HG03196 (cell line): ENCODE data around the gene LAMC3.
"Not testable (repeated sequence)": the region's sequence is repeated elsewhere in the genome, so short reads cannot be mapped to it uniquely, and the experiment has no call there.

Experiments
- ATAC-seq: cut with Tn5 transposase; IDR thresholded peaks from one replicate; pipeline ENCODE4 v1.9.1; 2021; ENCODE audit not compliant: unreplicated experiment

Gene LAMC3

GRCh38 chr9:130990978-130991777 is 17.8 kb upstream of the LAMC3 start:
- ATAC-seq = no peak

DNA sequence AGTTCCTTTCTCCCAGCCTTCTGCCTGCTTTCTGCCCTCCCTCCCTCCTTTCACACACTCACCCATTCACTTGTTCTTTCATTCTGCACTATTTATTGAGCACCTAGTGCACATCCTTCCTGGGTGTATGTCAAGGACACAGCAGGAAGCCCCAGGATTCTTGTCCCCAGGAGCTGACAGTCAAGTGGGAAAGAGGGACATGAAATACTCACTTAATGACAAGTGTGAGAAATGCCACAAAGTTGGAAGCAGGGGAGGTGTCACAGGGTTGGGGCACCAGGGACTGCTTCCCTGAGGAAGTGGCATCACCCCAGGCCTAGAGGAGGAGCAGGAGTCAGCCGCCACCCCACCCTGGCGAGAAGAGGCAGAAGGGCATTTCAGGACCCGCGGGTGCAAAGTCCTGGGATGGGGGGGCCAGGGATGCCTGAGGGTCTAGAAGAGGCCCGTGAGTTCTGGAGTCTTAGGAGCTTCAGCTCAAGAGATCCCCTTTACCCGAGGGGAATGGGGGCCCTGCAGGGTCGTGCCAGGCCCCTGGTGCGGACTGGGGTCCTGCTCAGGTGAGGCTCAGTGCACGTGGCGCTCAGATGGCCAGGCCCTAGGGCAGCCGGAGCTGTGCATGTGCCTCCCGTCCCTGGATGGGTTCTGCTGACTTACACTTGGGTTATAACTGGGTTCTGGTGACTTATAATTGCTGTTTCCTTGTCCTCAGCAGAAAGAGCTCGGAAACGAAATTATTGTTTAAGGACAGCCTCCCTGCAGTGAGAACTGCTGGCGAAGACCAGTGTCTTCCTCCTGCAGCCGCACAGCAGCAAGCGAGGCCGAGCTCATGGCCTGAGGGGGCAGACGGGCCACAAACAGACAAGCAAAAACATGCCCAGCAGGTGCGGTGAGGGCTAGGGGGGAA is 16.9 kb upstream of the LAMC3 start:
- ATAC-seq = no peak

DNA sequence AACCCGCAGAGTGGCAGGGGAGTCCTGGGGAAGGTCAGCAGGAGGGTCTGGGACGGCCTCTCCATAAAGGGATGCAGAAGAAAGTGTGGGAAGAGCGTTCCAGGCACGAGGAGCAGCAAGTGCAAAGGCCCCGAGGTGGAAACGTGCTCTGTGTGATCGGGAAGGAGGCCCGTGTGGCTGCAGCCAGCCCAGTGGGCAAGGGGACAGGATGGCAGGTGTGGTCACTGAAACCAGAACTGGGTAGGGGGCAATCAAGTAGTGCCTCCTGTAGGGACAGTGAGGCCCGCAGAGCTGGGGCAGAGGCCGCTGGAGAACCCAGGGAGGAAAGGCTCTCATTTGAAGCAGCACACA is 16.3 kb upstream of the LAMC3 start:
- no peak for ATAC-seq

DNA sequence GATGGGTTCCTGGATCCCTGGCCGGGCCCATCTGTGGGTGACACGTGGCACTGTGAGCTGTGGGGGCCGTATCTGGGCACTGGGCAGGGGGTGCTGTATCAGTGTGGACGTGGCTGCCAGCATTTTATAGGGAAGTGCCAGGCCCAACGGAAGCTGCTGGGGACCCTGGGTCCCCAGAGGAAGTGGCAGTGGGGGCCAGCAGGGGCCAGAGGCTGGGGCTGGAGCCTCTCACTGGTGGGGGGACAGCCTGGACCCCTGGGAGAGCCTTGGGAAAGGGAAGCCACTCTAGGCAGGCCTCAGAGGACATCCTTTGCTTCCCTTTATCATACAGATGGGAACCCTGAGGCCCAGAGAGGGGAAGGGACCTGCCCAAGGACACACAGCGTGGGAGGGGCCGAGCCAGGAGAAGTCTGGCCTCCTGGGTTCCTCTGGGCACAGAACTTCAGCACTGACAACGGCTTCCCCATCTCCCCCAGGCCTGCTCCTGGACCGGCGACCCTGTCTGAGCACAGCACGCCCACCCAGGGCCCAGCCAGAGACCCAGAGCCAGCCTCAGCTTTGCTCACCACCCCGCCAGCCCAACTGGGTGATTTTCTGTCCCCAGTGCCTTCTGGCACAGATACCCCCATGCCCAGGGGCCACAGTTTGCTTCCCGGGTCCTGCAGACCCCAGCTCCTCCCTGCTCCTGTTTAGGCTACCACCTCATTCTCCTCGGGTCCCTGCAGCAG is 15.5 kb upstream of the LAMC3 start:
- ATAC-seq = no peak

GRCh38 chr9:130994135-130995085 is 14.6 kb upstream of the LAMC3 start:
- no peak for ATAC-seq

- no peak for ATAC-seq
Measured at GRCh38 chr9:130995086-130996011, 13.6 kb upstream of the LAMC3 start.

- ATAC-seq = no peak
Measured at GRCh38 chr9:130996205-130996604, 12.8 kb upstream of the LAMC3 start.

GRCh38 chr9:130996676-130997394 is 12.1 kb upstream of the LAMC3 start:
- no peak for ATAC-seq

DNA sequence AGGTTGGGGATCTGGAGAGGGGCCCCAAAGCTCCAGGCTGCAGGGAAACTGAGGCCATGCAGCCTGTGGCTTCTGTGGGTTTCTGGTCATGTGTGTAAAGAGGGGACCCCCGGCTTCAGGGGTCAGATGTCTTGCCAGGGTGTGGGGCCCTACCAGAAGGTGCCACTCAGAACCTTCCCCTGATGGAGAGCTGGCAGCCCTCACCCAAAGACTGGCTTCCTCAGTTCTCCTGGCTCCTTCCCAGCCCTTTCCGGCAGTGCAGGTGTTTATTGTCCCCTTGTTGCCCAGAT is 11.6 kb upstream of the LAMC3 start:
- ATAC-seq = no peak

DNA sequence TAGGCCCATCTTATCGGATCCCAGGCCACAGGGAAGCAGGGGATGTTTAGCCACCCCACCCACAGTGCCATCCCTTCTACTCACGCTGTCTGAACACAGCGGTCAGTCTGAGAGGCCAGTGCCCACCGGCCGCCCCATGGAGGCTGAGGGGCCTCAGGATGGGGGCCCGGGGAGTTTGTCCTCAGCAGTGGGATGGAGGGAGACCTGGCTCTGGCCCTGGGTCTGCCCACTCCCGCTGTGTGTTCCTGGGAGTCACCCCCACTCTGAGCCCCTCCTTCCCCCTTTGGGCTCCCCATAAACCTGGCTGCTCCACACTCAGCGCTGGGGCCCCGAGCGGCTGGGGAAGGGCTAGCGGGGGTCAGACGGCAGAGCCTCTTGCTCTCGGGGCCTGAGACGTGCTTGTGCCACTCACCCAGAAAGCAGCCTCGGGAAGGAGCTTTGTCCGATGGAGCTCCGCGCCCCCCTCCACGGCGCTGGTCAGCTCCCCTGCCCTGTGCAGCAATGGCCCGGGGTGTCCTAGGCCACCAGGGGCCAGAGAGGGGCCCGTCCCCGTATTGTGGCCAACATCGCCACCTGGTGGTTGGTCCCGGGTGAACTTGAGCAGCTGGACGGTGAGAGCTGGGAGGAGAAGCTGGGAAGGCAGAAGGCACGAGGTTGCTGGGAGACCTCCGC is 10.9 kb upstream of the LAMC3 start:
- ATAC-seq = no peak

GRCh38 chr9:130998597-130999244 is 10.3 kb upstream of the LAMC3 start:
- ATAC-seq = no peak

DNA sequence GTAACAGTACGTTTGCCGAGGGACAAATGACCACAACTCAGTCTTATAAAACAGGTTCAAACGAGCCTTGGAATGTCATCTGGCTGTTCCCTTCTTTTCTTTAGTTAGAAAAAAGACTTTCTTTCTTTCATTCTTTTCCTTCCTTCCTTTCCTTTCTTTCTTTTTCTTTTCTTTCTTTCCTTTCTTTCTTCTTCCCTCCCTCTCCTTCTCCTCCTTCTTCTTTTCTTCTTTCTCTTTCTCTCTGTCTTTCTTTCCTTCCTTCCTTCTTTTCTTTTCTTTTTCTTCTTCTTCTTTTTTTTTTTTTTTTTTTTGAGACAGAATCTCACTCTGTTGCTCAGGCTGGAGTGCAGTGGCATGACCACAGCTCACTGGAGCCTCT is 9.7 kb upstream of the LAMC3 start:
- ATAC-seq = no peak

DNA sequence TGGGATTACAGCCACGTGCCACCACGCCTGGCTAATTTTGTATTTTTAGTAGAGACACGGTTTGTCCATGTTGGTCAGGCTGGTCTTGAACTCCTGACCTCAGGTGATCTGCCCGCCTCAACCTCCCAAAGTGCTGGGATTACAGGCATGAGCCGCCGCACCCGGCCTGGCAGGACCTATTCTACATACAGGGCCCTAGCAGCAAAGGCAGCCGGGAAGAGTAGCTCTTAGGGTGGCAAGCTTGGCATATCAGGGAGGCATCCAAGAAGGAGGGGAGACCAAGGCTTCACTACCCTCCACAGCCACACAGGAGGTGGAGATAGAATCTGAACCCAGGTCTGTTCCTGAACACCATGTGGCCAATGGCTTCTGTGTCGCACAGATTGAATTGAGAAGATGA is 8.4 kb upstream of the LAMC3 start:
- not testable (repeated sequence) for ATAC-seq

DNA sequence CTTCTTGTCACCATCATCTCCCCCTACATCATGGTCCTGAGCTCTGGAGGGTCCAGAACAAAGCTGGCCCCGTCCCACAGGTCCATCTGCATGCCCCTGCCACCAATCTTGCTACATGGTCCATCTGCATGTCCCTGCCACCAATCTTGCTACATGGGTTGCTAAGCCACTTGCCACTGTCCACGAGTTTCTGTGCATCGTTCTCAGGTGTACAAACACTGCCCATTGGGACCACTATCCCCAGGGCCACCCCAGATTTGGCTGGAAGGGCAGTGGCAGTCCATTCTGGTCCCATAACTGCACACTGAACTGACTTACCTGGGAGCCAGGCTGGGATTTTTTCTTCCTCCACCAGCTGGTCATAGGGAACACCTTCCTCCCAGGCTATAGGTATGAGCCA is 8.0 kb upstream of the LAMC3 start:
- ATAC-seq = no peak

DNA sequence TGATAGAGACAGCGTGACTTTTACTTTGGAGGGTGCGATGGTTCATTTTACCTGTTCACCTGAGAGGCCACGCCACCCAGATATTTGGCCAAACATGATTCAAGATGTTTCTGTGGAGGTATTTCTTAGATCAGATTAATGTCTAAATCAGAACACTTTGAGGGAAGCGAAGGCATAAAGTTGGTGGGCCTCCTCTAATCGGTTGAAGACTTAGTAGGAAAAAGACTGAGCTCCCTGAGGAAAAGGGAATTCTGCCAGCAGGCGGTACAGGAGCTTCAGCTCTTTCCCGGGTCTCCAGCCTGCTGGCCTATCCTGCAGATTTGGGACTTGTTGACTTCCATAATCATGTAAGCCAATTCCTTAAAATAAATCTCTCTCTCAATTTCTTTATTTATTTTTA is 7.0 kb upstream of the LAMC3 start:
- no peak for ATAC-seq

GRCh38 chr9:131006601-131007000 is 2.4 kb upstream of the LAMC3 start:
- no peak for ATAC-seq

DNA sequence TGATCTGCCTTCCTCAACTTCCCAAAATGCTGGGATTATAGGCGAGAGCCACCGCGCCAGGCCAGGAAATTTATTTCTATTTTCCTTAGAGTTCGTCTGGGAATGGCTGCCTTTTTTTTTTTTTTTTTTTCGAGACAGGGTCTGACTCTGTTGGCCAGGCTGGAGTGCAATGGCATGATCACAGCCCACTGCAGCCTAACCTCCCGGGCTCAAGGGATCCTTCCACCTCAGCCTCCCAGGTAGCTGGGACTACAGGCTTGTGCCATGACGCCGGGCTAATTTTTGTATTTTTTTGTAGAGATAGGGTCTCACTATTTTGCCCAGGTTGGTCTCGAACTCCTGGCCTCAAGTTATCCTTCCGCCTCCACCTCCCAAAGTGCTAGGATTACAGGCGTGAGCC is 888 bp upstream of the LAMC3 start:
- ATAC-seq = no peak

GRCh38 chr9:131008563-131008908 is 438 bp upstream of the LAMC3 start:
- ATAC-seq = no peak
